Neutrophil (primary cell): ENCODE measurements around the gene GAS7.

Experiments
- H3K27ac ChIP-seq: fragments of 200-600 bp; sonication (generic); 2 replicates; pipeline ENCODE4 v1.5.1; 2016; ENCODE audit warnings: mild to moderate bottlenecking, moderate library complexity
- H3K27me3 ChIP-seq: fragments of 200-600 bp; sonication (generic); 2 replicates; pipeline ENCODE4 v1.6.0; 2016; ENCODE audit warnings: mild to moderate bottlenecking
- H3K36me3 ChIP-seq: fragments of 200-600 bp; sonication (generic); 2 replicates; pipeline ENCODE4 v1.5.1; 2017
- H3K4me1 ChIP-seq, 2 experiments: fragments of 200-600 bp in 1 of 2; sonication (generic) in 1 of 2; 1 replicate in 1 of 2; 2 replicates in 1 of 2; pipeline versions ENCODE4 v1.5.1 to v1.6.1; 2013 to 2016; ENCODE audit warnings: low read depth in 1 of 2, low read length in 1 of 2, mild to moderate bottlenecking in 1 of 2, moderate library complexity in 1 of 2; ENCODE audit not compliant: control insufficient read depth in 1 of 2, insufficient read depth in 1 of 2
- H3K4me3 ChIP-seq, 2 experiments: fragments of 200-600 bp in 1 of 2; sonication (generic) in 1 of 2; 1 replicate in 1 of 2; 2 replicates in 1 of 2; pipeline ENCODE4 v1.5.1; 2013 to 2016; ENCODE audit warnings: low read depth in 1 of 2, low read length in 1 of 2, mild to moderate bottlenecking in 1 of 2, moderate library complexity in 1 of 2
- H3K9me3 ChIP-seq: fragments of 200-600 bp; sonication (generic); 2 replicates; pipeline ENCODE4 v1.5.1; 2016
- CTCF ChIP-seq: fragments of 200-600 bp; sonication (generic); IDR thresholded peaks from 2 replicates; pipeline ENCODE4 v1.5.1; 2016; ENCODE audit warnings: antibody characterized with exemption

GAS7 gene

GRCh38 chr17:10198509-10199249 is at the start of gene GAS7:
GAS7 (minus strand) TSS chr17:10198606.
- no peak for TF ChIP-seq CTCF
- peaks cover 62% of the 10 kb centered on the region for H3K27me3 ChIP-seq
- H3K4me3 ChIP-seq, result peak within 1 kb of the TSS; percentile 65 to 77
- H3K36me3 ChIP-seq, result no peaks in the 10 kb centered on the region
- H3K4me1 ChIP-seq, result peaks cover 15 to 17% of the 10 kb centered on the region in 2 experiments
- peak within 1 kb of the TSS; percentile 39 for H3K27ac ChIP-seq
- H3K9me3 ChIP-seq, result no peaks in the 10 kb centered on the region

- Histone ChIP-seq H3K36me3 (no peaks in the 10 kb centered on the region), H3K27ac (no peak overlapping the region), H3K9me3 (no peaks in the 10 kb centered on the region), H3K4me3 (no peak overlapping the region), H3K27me3 (no peaks in the 10 kb centered on the region), H3K4me1 (no peaks in the 10 kb centered on the region)
- TF ChIP-seq CTCF, result no peak
Observed at GRCh38 chr17:10247810-10248209, 49.4 kb upstream of the GAS7 start.

- Histone ChIP-seq H3K27me3 (no peaks in the 10 kb centered on the region), H3K9me3 (no peaks in the 10 kb centered on the region), H3K4me3 (no peak overlapping the region), H3K27ac (no peak overlapping the region), H3K36me3 (no peaks in the 10 kb centered on the region), H3K4me1 (no peaks in the 10 kb centered on the region)
- TF ChIP-seq CTCF, result no peak
Observed at GRCh38 chr17:10243883-10244844, 45.8 kb upstream of the GAS7 start.

- no peak for TF ChIP-seq CTCF
- Histone ChIP-seq H3K4me1 (no peaks in the 10 kb centered on the region), H3K27me3 (peaks cover 5% of the 10 kb centered on the region)
Observed at GRCh38 chr17:10241781-10242180, 43.4 kb upstream of the GAS7 start.

GRCh38 chr17:10238661-10239060 is 40.3 kb upstream of the GAS7 start:
- no peak for TF ChIP-seq CTCF
- peaks cover 5% of the 10 kb centered on the region for H3K27me3 ChIP-seq
- no peaks in the 10 kb centered on the region for H3K9me3 ChIP-seq
- no peak overlapping the region for H3K4me3 ChIP-seq
- H3K36me3 ChIP-seq, result no peaks in the 10 kb centered on the region
- no peaks in the 10 kb centered on the region for H3K4me1 ChIP-seq
- H3K27ac ChIP-seq, result no peak overlapping the region

More at GRCh38 chr17:10241781-10242180, 43.4 kb upstream of the GAS7 start:
- Histone ChIP-seq H3K9me3 (no peaks in the 10 kb centered on the region), H3K4me3 (no peak overlapping the region), H3K36me3 (no peaks in the 10 kb centered on the region), H3K27ac (no peak overlapping the region)
